ENCODE results near the gene FLT4. TPM values are rescaled to one million over a fixed set of nuclear protein-coding genes. Genes with fewer than 3 reads are reported as not detected.
A peak's percentile ranks its signal among the peaks of the same experiment; 100 is the strongest.

The FLT4 gene
- total and polyA plus RNA-seq, 2 of the 13 experiments (the other 11 are each of a cell fraction or from before 2014, with no cell fraction given) = not detected

- TF ChIP-seq, protein P1, sequence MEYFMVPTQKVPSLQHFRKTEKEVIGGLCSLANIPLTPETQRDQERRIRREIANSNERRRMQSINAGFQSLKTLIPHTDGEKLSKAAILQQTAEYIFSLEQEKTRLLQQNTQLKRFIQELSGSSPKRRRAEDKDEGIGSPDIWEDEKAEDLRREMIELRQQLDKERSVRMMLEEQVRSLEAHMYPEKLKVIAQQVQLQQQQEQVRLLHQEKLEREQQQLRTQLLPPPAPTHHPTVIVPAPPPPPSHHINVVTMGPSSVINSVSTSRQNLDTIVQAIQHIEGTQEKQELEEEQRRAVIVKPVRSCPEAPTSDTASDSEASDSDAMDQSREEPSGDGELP (IDR thresholded peaks at IDR 0.05; ENCODE audit: borderline replicate concordance, low read depth) = peak; percentile 79; the same call in 1 of the 2 replicates
- TF ChIP-seq XRCC5 (optimal IDR thresholded peaks at IDR 0.05; ENCODE audit: low read length) = peak; percentile 86
- TF ChIP-seq, protein P2, sequence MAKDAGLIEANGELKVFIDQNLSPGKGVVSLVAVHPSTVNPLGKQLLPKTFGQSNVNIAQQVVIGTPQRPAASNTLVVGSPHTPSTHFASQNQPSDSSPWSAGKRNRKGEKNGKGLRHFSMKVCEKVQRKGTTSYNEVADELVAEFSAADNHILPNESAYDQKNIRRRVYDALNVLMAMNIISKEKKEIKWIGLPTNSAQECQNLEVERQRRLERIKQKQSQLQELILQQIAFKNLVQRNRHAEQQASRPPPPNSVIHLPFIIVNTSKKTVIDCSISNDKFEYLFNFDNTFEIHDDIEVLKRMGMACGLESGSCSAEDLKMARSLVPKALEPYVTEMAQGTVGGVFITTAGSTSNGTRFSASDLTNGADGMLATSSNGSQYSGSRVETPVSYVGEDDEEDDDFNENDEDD (CRISPR knock-in tag; IDR thresholded peaks at IDR 0.05; ENCODE audit: borderline replicate concordance) = peak; percentile 55; the same call in 1 of the 2 replicates
- peak; percentile 83; the same call in 1 of the 3 replicates for TF ChIP-seq MXI1 (IDR thresholded peaks at IDR 0.05; ENCODE audit: borderline replicate concordance, low read depth, low read length)
- no peak for TF ChIP-seq TARDBP (CRISPR knock-in tag; IDR thresholded peaks at IDR 0.05)
- TF ChIP-seq STAG1 (CRISPR knock-in tag; IDR thresholded peaks at IDR 0.05) = peak; percentile 90
- peak; percentile 50 for TF ChIP-seq SKI (IDR thresholded peaks at IDR 0.05; ENCODE audit: partially characterized antibody)
- no peak for TF ChIP-seq ETV6 (CRISPR knock-in tag; conservative IDR thresholded peaks at IDR 0.05)
- TF ChIP-seq KDM2A (CRISPR knock-in tag; IDR thresholded peaks at IDR 0.05; ENCODE audit: borderline replicate concordance, low read depth) = peak; percentile 70; the same call in 1 of the 2 replicates
- no peak for TF ChIP-seq ZC3H4 (CRISPR knock-in tag; IDR thresholded peaks at IDR 0.05; ENCODE audit: borderline replicate concordance)
- peak; percentile 50; the same call in 1 of the 2 replicates for TF ChIP-seq ATF3 (CRISPR knock-in tag; IDR thresholded peaks at IDR 0.05)
- TF ChIP-seq BCL6 (CRISPR knock-in tag; IDR thresholded peaks at IDR 0.05) = 0 out of 2 replicates have a peak, but pooled peaks have one; percentile 13
- TF ChIP-seq NFKB2 (CRISPR knock-in tag; IDR thresholded peaks at IDR 0.05; ENCODE audit: borderline replicate concordance) = peak; percentile 24; the same call in 1 of the 2 replicates
- 0 out of 2 replicates have a peak, but pooled peaks have one; percentile 26 for TF ChIP-seq RXRA (CRISPR knock-in tag; IDR thresholded peaks at IDR 0.05)
- peak; percentile 50 for TF ChIP-seq YY1 (IDR thresholded peaks at IDR 0.05; ENCODE audit: insufficient read depth, insufficient replicate concordance, low read depth, low read length)
- TF ChIP-seq ERF (CRISPR knock-in tag; IDR thresholded peaks at IDR 0.05) = 0 out of 2 replicates have a peak, but pooled peaks have one; percentile 21
- TF ChIP-seq HDAC2 (CRISPR knock-in tag; IDR thresholded peaks at IDR 0.05) = no peak
- no peak for TF ChIP-seq ARID4A (CRISPR knock-in tag; IDR thresholded peaks at IDR 0.05; ENCODE audit: borderline replicate concordance)
Measured at GRCh38 chr5:180611140-180611850, 38.1 kb downstream of the FLT4 start (continued).
